Activated gamma-delta T cell treated with Interleukin-2 at 50 U/mL for 16 hours (primary cell): Measurements from ENCODE around the gene LAMB3.

Experiments
- DNase-seq: peaks from one replicate; pipeline ENCODE4 v3.0.0-alpha.2; 2020

Gene LAMB3

GRCh38 chr1:209594440-209594839, 57.8 kb downstream of the LAMB3 start:
- no peak for DNase-seq

- DNase-seq, result no peak
These were observed 58.5 kb downstream of the LAMB3 start for GRCh38 chr1:209593747-209594146.

- no peak for DNase-seq
These were observed 61.8 kb downstream of the LAMB3 start for GRCh38 chr1:209590405-209590804.

DNA sequence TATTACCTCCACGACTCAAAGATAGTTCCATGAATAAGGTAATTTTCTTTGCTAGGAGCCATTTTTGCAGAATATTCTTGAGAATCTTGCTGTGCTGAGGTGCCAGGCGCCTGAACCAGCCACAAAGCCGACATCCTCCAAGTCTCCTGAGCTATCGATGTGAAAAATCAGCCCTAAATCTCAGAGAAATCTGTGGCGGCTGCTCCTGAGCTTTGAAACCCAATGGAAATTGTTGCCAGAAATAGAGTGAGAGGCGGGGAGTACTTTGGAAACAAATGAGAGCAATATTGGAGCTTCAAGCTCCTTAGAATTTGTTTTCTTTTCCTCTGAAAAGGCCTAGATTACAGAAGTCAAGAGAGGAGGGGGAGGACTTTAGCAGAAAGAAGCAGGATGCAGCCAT, 62.4 kb downstream of the LAMB3 start:
- no peak for DNase-seq

DNA sequence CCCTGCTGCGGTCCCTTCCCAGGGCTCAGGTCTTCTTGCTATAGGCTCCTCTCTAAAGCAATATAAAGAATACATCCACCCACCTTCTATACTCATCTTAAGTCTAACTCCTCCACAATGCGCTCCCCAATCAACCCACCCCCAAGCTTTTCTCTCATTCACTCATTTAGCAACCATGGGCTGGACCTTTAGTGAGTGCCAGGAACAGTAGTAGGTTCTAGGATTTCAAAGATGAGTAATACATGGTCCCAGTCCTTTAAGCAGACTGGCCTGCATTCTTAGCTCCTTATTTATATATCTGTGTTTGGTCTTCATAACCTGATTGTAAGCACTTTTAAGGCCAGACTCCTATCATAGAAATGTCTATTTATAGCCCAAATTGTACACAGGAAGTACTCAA, 62.8 kb downstream of the LAMB3 start:
- no peak for DNase-seq

GRCh38 chr1:209587789-209588188, 64.4 kb downstream of the LAMB3 start:
- DNase-seq, result no peak

GRCh38 chr1:209586221-209586740, 65.9 kb downstream of the LAMB3 start:
- no peak for DNase-seq

GRCh38 chr1:209585672-209586071, 66.6 kb downstream of the LAMB3 start:
- no peak for DNase-seq

DNA sequence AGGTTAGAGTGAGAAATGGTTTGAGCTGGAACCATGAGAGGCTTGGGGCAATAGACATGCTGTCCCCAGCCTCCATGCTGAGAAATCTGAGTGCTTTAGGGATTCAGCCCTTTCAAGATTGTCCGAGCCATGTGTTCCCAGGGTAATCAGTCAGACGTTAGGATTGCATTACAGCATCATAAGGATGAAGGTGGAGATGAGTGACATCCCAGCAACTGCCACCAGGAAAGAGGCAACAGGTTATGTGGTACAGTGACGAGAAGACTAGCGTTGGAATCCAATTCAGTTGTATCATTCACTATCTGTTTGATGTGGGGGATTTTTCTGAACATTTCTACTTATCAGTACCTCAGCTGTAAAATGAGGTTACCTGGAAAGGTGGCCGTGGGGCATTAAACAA, 67.0 kb downstream of the LAMB3 start:
- no peak for DNase-seq

- DNase-seq, result no peak
These were observed 68.0 kb downstream of the LAMB3 start for GRCh38 chr1:209584231-209584672.

GRCh38 chr1:209583408-209583807, 68.8 kb downstream of the LAMB3 start, which contains the start of gene CAMK1G:
TSS of gene CAMK1G (plus strand) at chr1:209583714. CDS start at chr1:209594984, 11,270 bp downstream.
- no peak for DNase-seq

DNA sequence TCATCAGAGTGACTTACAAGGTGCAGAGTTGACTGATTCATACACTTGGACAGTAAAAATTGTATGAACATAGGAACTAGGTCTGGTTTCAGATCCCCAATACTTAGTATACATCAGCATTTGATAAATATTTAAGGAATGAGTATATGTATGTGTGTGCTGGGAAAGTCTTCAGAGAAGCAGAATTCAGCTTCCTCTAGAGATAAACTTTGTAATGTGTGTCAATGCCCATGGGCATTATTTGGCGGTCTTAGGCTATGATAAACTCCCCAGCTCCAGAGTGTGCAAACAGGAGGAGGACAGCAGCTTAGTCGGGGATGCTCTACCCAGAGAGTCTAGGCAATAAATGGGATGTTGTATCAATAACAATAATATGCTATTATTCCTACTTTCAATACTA, 71.6 kb downstream of the LAMB3 start:
- DNase-seq, result no peak

DNA sequence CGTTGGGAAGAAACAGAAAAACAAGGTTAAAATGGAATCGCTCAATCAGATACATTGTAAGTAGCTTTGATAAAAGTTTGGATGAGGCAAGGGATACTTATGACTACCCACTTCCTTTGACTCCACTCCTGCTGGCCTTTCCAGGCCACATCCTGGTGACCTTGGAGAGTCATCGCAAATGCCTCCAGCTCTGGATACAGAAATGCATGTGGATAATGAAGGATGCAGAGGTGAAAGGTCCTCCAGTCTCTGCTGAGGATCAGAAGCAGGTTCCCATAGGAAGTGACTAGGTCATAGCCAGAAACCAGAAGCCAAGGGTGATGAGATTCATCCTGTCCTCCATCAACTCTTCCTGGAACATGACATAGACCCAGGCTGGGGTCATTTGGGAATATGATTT, 74.9 kb downstream of the LAMB3 start:
- no peak for DNase-seq

DNA sequence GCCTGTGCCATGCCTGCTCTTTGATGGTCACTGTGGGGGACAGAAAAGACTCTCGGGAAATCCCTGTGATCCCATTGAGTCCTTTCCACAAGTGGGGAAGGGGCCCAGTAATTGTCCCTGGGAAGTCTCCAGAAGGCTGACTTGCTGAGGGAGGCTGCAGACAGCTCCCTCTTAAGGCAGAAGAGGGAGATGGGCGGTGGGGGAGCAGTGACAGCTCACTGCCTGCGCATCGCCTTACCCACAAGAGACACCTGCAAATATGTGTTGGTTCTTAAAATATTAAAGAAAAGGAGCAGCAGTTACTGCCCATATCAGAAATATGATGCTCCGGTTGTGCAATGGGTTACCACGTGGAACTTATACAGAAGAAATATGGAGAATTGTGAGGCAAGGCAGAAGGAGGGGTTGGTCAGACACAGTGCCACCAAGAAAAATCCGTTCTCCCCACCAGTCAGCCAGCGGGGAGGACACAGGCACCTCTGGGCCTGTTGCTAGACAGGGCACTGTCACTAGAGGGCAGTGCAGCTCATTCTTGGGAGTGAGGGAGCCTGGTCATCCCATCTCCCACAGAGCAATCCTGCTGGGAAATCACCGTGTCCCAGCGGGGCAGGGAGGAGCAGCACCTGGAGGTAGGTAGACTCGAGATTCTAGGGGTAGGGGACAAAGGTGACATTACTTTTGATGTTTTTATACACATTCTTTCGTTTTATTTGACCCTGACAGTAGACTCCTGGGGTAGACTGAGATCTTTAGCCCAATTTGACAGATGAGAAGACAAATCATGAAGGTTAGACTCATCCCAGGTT, 75.6 kb downstream of the LAMB3 start:
- DNase-seq, result peak; percentile 58

GRCh38 chr1:209570743-209571142, 81.5 kb downstream of the LAMB3 start:
- no peak for DNase-seq

DNA sequence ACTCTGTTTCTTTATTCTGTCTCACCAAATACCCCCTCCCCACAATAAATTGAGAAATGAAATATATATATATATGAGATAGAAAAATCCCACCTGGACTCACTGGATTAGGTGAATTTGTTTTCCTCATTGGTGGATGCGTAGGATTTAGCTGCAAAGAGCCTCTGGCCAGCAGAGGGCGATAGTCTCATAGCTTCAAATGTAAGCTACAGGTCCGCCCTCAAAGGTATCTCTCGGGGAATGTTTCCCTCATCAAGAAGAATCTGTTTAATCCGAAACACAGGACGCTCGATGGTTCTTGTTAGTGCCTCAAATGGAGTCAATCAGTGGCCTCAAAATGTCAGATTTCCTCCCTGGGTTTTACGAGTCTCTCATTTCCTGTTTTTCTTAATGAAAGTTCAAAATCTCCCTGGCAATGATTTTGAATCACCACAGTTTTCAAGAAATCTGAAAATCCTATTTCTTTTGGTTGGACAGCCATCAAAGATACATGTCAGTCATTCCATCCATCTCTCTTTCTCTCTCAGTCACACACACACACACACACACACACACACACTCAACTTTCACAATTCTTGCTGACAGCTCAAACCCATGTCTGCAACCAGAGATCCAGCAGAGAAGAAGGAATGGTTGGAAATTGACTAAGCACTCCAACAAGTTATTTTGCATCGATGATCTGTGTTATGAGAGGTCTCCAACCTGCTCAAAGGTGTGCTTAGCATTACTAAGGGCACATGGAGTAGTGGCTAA, 82.6 kb downstream of the LAMB3 start:
- peak; percentile 70 for DNase-seq

DNA sequence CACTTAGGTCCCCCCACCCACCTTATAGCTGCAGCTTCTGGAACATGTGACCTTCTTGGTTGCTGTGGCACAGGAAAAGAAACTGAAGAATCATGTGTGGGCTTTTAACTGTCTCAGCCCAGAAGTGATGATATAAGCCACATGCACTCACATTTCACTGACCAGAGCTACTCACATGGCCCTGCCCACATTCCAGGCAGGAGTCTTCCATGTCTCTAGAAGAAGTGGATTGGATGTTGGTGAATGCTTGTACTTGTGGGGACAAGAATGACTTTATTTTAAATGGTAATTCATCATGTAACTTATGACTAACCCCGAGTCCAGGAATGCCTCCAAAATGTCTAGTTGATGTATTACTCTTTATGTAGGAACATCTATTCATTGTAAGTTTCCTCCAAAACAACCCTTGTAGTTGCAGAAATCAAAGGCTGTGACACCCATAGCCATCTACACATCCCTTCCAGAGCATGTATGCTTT, 84.5 kb downstream of the LAMB3 start:
- DNase-seq, result no peak

DNA sequence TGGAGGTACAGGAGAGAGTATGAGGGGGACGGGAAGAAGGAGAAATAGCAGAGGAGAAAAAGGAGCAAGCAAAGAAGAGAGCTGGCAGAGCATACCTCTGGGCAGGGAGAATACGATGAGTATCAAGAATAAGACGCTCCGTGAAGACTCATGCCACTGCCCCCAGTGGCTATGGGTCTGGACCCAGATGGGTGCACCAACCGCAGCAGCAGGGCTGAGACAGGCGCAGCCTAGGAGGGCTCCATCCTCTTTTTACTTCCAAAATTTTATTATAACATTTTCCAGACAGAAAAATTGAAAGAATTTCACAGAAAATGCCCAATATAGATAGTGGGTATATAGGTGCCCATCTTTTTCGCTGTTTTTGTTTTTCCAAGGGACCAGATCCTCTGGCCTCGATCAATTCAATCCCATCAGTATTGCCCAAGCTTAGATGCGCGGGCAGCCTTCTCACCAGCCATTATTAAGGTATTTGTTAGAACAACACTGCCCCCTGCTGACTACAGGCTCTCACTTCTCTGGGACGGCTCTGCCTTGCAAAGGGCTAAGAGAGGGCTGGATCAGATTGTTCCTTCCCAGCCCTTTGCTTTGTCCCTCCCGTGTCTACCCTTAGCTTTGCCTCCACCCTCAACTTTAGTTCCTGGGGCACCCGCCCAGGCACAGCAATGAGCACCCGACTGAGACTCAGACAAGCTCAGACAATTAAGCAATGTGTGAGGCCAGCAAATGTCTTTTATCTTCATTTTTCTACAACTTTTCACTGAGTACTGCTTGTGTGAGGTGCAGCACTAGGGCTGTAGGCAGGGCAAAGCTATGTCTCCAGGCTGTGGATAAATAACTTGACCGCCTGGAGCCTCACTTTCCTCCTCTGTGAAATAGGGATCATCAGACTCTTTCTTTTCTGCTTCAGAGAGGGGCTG, 86.2 kb downstream of the LAMB3 start:
- peak; percentile 66 for DNase-seq
